ENCODE results near the gene ZNF680.
"Not testable (repeated sequence)": the region's sequence is repeated elsewhere in the genome, so short reads cannot be mapped to it uniquely, and the experiment has no call there.

Gene ZNF680

GRCh38 chr7:64562626-64563278, at the start of gene ZNF680:
ZNF680 (minus strand) TSS chr7:64563071; CDS start chr7:64562954, 117 bp downstream.
- DNase-seq (ENCODE audit: low read depth) = peak; percentile 77

- DNase-seq (ENCODE audit: low read depth) = no peak
Observed at GRCh38 chr7:64612452-64612851, 49.6 kb upstream of the ZNF680 start.

GRCh38 chr7:64611717-64612116, 48.8 kb upstream of the ZNF680 start:
- no peak for DNase-seq (ENCODE audit: low read depth)

- DNase-seq (ENCODE audit: low read depth) = no peak
Observed at GRCh38 chr7:64610997-64611396, 48.1 kb upstream of the ZNF680 start.

- no peak for DNase-seq (ENCODE audit: low read depth)
Observed at GRCh38 chr7:64608116-64608910, 45.4 kb upstream of the ZNF680 start.

GRCh38 chr7:64606385-64606784, 43.5 kb upstream of the ZNF680 start:
- DNase-seq (ENCODE audit: low read depth) = no peak

GRCh38 chr7:64603271-64603670, 40.4 kb upstream of the ZNF680 start:
- no peak for DNase-seq (ENCODE audit: low read depth)

GRCh38 chr7:64602518-64602917, 39.6 kb upstream of the ZNF680 start:
- no peak for DNase-seq (ENCODE audit: low read depth)

- no peak for DNase-seq (ENCODE audit: low read depth)
Observed at GRCh38 chr7:64602086-64602485, 39.2 kb upstream of the ZNF680 start.

- no peak for DNase-seq (ENCODE audit: low read depth)
Observed at GRCh38 chr7:64599359-64599758, 36.5 kb upstream of the ZNF680 start.

GRCh38 chr7:64590971-64591370, 28.1 kb upstream of the ZNF680 start:
- no peak for DNase-seq (ENCODE audit: low read depth)

- no peak for DNase-seq (ENCODE audit: low read depth)
Observed at GRCh38 chr7:64581926-64582894, 19.3 kb upstream of the ZNF680 start.

GRCh38 chr7:64581391-64581790, 18.5 kb upstream of the ZNF680 start:
- no peak for DNase-seq (ENCODE audit: low read depth)

GRCh38 chr7:64574540-64575099, 11.7 kb upstream of the ZNF680 start:
- DNase-seq (ENCODE audit: low read depth) = no peak

GRCh38 chr7:64570284-64570605, 7.4 kb upstream of the ZNF680 start:
- not testable (repeated sequence) for DNase-seq (ENCODE audit: low read depth)

- not testable (repeated sequence) for DNase-seq (ENCODE audit: low read depth)
Observed at GRCh38 chr7:64569372-64570283, 6.8 kb upstream of the ZNF680 start.

GRCh38 chr7:64562256-64562625, 630 bp downstream of the ZNF680 start:
- no peak for DNase-seq (ENCODE audit: low read depth)

GRCh38 chr7:64559206-64559605, 3.7 kb downstream of the ZNF680 start:
- DNase-seq (ENCODE audit: low read depth) = no peak

GRCh38 chr7:64558781-64559180, 4.1 kb downstream of the ZNF680 start:
- DNase-seq (ENCODE audit: low read depth) = no peak

- no peak for DNase-seq (ENCODE audit: low read depth)
Observed at GRCh38 chr7:64558323-64558705, 4.6 kb downstream of the ZNF680 start.
